Subcutaneous adipose tissue (tissue), 4 donors: ENCODE data around the gene SLC1A7. TPM values are rescaled to one million over a fixed set of nuclear protein-coding genes. Genes with fewer than 3 reads are reported as not detected.

Source experiments
- CTCF ChIP-seq: fragments of 450-650 bp; IDR thresholded peaks from one replicate; pipeline ENCODE4 v1.5.1; 2016; ENCODE audit warnings: low read depth, mild to moderate bottlenecking, control low read depth, antibody characterized with exemption, moderate library complexity
- total RNA-seq, 4 donors: library from RNA; depleted of rRNA; stranded (reverse); fragments of >200 nt; gene quantifications; one replicate each; pipeline ENCODE4 v1.1.0, GENCODE V29; 2016

Gene SLC1A7
- total RNA-seq, 4 donors from 2014 or later: 0.17 to 0.94 TPM; not detected in 2

- TF ChIP-seq CTCF: no peak
These were observed 14.9 kb downstream of the SLC1A7 start for GRCh38 chr1:53127546-53127945.

- TF ChIP-seq CTCF: no peak
These were observed 15.9 kb downstream of the SLC1A7 start for GRCh38 chr1:53126495-53126894.

- TF ChIP-seq CTCF: no peak
These were observed 16.6 kb downstream of the SLC1A7 start for GRCh38 chr1:53125623-53126360.

- no peak for TF ChIP-seq CTCF
These were observed 17.3 kb downstream of the SLC1A7 start for GRCh38 chr1:53125122-53125521.

GRCh38 chr1:53123453-53124140, 18.8 kb downstream of the SLC1A7 start:
- no peak for TF ChIP-seq CTCF

- TF ChIP-seq CTCF: no peak
These were observed 19.5 kb downstream of the SLC1A7 start for GRCh38 chr1:53122961-53123413.

GRCh38 chr1:53122201-53122885, 20.1 kb downstream of the SLC1A7 start:
- TF ChIP-seq CTCF: no peak
